HepG2 (cell line): ENCODE measurements around the gene ADGRF4. TPM values are rescaled to one million over a fixed set of nuclear protein-coding genes. Genes with fewer than 3 reads are reported as not detected.

ENCODE experiments used
- ATAC-seq: fragments of 200-7000 bp; cut with Tn5 transposase; 3 replicates; pipeline ENCODE4 v1.9.1; 2020; ENCODE audit warnings: mild to moderate bottlenecking, moderate library complexity
- BruUV-seq: library from RNA; stranded (reverse); fragments of 400-500 nt; replicated peaks from 2 replicates; lab custom pipeline; 2021; lab: Mats Ljungman, UMichigan
- CTCF ChIA-PET: fragments of 300-600 bp; formaldehyde crosslinking; extraction: SDS; loops from one replicate; lab custom pipeline; 2021; ENCODE audit warnings: low total read pairs, inconsistent platforms, low intra/inter-chr PET ratio; lab: Yijun Ruan, JAX
- POLR2A ChIA-PET: fragments of 350-600 bp; sonication (Branson Sonifier 250); formaldehyde crosslinking; loops from one replicate; lab custom pipeline; 2020; ENCODE audit warnings: antibody characterized with exemption, inconsistent platforms; lab: Yijun Ruan, JAX
- DNase-seq: peaks from one replicate; pipeline ENCODE4 v3.0.0-alpha.2; 2015; ENCODE audit warnings: low spot score
- FAIRE-seq: peaks from 3 replicates; lab custom pipeline; 2011; peaks lifted over from hg19 to GRCh38; lab: Jason Lieb, UNC
- H2AFZ ChIP-seq: one replicate; pipeline ENCODE4 v1.6.1; 2011; ENCODE audit warnings: low read length, inconsistent platforms
- H3K27ac ChIP-seq: fragments of 300-600 bp; 3 replicates; pipeline ENCODE4 v1.8.0; 2011; ENCODE audit warnings: mixed run types, mild to moderate bottlenecking, mixed read lengths, low read length, inconsistent platforms; ENCODE audit not compliant: insufficient read depth; ENCODE audit errors: extremely low read length
- H3K27me3 ChIP-seq, 2 experiments: fragments of 200-600 bp in 1 of 2; 2 replicates in 1 of 2; 3 replicates in 1 of 2; pipeline versions ENCODE4 v1.6.0 to v1.8.0; 2011; ENCODE audit warnings: low read length in 2 of 2, mild to moderate bottlenecking in 2 of 2, moderate library complexity in 2 of 2, inconsistent platforms in 1 of 2; ENCODE audit not compliant: insufficient read depth in 2 of 2, control insufficient read depth in 1 of 2
- H3K36me3 ChIP-seq, 2 experiments: fragments of 200-600 bp in 1 of 2; replicated peaks in 1 of 2; 2 replicates in 1 of 2; 3 replicates in 1 of 2; pipeline versions ENCODE4 v1.5.1 to v1.8.0; 2011; ENCODE audit warnings: low read length in 2 of 2, inconsistent platforms in 1 of 2; ENCODE audit not compliant: insufficient read depth in 2 of 2, control insufficient read depth in 1 of 2
- H3K4me1 ChIP-seq: 2 replicates; pipeline ENCODE4 v1.5.1; 2012; ENCODE audit warnings: low read length, inconsistent platforms; ENCODE audit not compliant: insufficient read depth
- H3K4me2 ChIP-seq: 2 replicates; pipeline ENCODE4 v1.6.0; 2011; ENCODE audit warnings: low read depth, low read length, inconsistent platforms
- H3K4me3 ChIP-seq, 3 experiments: fragments of 200-600 bp in 1 of 3; sonication (generic), shearing (Covaris generic) in 1 of 3; replicated peaks in 1 of 3; 2 replicates each; pipeline ENCODE4 v1.5.1; 2011 to 2016; ENCODE audit warnings: low read length in 3 of 3, inconsistent platforms in 2 of 3, low read depth in 2 of 3, mild to moderate bottlenecking in 2 of 3, control low read depth in 1 of 3, mixed read lengths in 1 of 3; ENCODE audit not compliant: insufficient read depth in 1 of 3
- H3K79me2 ChIP-seq: one replicate; pipeline ENCODE4 v1.6.1; 2011; ENCODE audit warnings: low read length, inconsistent platforms; ENCODE audit not compliant: insufficient read depth
- H3K9ac ChIP-seq: 2 replicates; pipeline ENCODE4 v1.6.0; 2011; ENCODE audit warnings: mild to moderate bottlenecking, low read depth, low read length, inconsistent platforms; ENCODE audit not compliant: insufficient read depth
- H3K9me3 ChIP-seq: 2 replicates; pipeline ENCODE4 v1.5.1; 2012; ENCODE audit warnings: mild to moderate bottlenecking, low read length
- H4K20me1 ChIP-seq: 2 replicates; pipeline ENCODE4 v1.6.0; 2011; ENCODE audit warnings: inconsistent platforms, mild to moderate bottlenecking, low read length, moderate library complexity; ENCODE audit not compliant: insufficient read depth
- CBX5 ChIP-seq: sonication (generic); formaldehyde crosslinking; IDR thresholded peaks from 2 replicates; pipeline ENCODE4 v1.4.0; 2020; ENCODE audit warnings: missing genetic modification reagents, borderline replicate concordance
- CREB1 ChIP-seq, 2 experiments: fragments of 450-650 bp in 1 of 2; IDR thresholded peaks; 2 replicates each; pipeline ENCODE4 v1.6.1; 2016 to 2017; ENCODE audit warnings: control low read depth in 1 of 2, mild to moderate bottlenecking in 1 of 2, missing compliant biosample characterization in 1 of 2, missing genetic modification characterization in 1 of 2
- HNRNPUL1 ChIP-seq: fragments of 200-400 bp; formaldehyde crosslinking; IDR thresholded peaks from 2 replicates; pipeline ENCODE4 v1.6.1; 2017; ENCODE audit warnings: low read depth, mild to moderate bottlenecking, low read length, moderate library complexity
- NKX3-1 ChIP-seq: sonication (generic); formaldehyde crosslinking; IDR thresholded peaks from 2 replicates; pipeline ENCODE4 v1.5.0; 2020; ENCODE audit warnings: missing genetic modification reagents
- RAD21 ChIP-seq: fragments of 450-650 bp; formaldehyde crosslinking; IDR thresholded peaks from 2 replicates; pipeline ENCODE4 v1.5.0; 2020; ENCODE audit warnings: mild to moderate bottlenecking
- TFAP4 ChIP-seq: sonication (generic); IDR thresholded peaks from 2 replicates; pipeline ENCODE4 v1.6.1; 2016; ENCODE audit warnings: low read depth, borderline replicate concordance
- ZBTB38 ChIP-seq: sonication (generic); formaldehyde crosslinking; IDR thresholded peaks from 2 replicates; pipeline ENCODE4 v1.5.1; 2020; ENCODE audit warnings: mild to moderate bottlenecking, missing genetic modification reagents
- ZMAT3 ChIP-seq: sonication (generic); formaldehyde crosslinking; conservative IDR thresholded peaks from 2 replicates; pipeline ENCODE4 v1.7.0; 2021; ENCODE audit warnings: missing genetic modification reagents
- ZNF382 ChIP-seq: sonication (generic); formaldehyde crosslinking; IDR thresholded peaks from 2 replicates; pipeline ENCODE4 v1.5.0; 2020; ENCODE audit warnings: missing genetic modification reagents, mild to moderate bottlenecking, borderline replicate concordance
- ZNF609 ChIP-seq: sonication (generic); formaldehyde crosslinking; IDR thresholded peaks from 2 replicates; pipeline ENCODE4 v1.4.0; 2020; ENCODE audit warnings: mild to moderate bottlenecking, missing genetic modification reagents, borderline replicate concordance
- WGBS: methylation state at CpG from one replicate; pipeline ENCODE4 v1.1.6; 2017; ENCODE audit warnings: low lambda C conversion rate; 5-methylcytosine and 5-hydroxymethylcytosine counted together
- in situ Hi-C: cut with HindIII; loops from 2 replicates; pipeline ENCODE4 v1.10.0; 2017; ENCODE audit warnings: low pct_unique_long_range_greater_than_20kb; ENCODE audit not compliant: extremely low pct_ligation_motif_present
- intact Hi-C: fragments of 100-400 bp; cut with micrococcal nuclease; formaldehyde crosslinking; loops from one replicate; pipeline ENCODE4 v1.10.0; 2022; ENCODE audit not compliant: unreplicated experiment
- polyA plus RNA-seq, 8 experiments: library from polyadenylated mRNA; depleted of rRNA in 3 of 8; stranded (reverse) in 7 of 8; unstranded in 1 of 8; fragments of >200 nt; fragmentation: Illumina TruSeq in 4 of 8; extraction: Trizol in 4 of 8; gene quantifications; 2 replicates each; pipeline versions ENCODE4 v1.2.1 to v1.2.3, GENCODE V29; 2011 to 2016; ENCODE audit warnings: low read depth in 4 of 8, missing spikeins in 1 of 8, mixed read lengths in 1 of 8; ENCODE audit not compliant: insufficient read depth in 1 of 8
- total RNA-seq, 5 experiments: library from RNA; depleted of rRNA; stranded (reverse); fragments of >200 nt; fragmentation: Illumina TruSeq; extraction: Trizol; gene quantifications; 2 replicates each; pipeline ENCODE4 v1.2.3, GENCODE V29; 2016; ENCODE audit warnings: low read depth in 1 of 5
- TF ChIP-seq, protein P1 (sequence below): sonication (generic); formaldehyde crosslinking; IDR thresholded peaks from 2 replicates; pipeline ENCODE4 v1.5.0; 2020; ENCODE audit warnings: missing genetic modification reagents, mild to moderate bottlenecking, borderline replicate concordance

ADGRF4 gene
- total and polyA plus RNA-seq, 2 of the 13 experiments (the other 11 are each of a cell fraction or from before 2014, with no cell fraction given): 0.01 TPM; not detected in 1

- ATAC-seq (no peak), FAIRE-seq (no peak), DNase-seq (no peak)
- no peaks in the 10 kb centered on the region for H3K36me3 ChIP-seq
- 19% methylated on average over 5 of the region's 5 CpGs for WGBS
- CTCF ChIA-PET: no interaction called here
- H2AFZ ChIP-seq: no peak overlapping the region
- no peaks in the 10 kb centered on the region for H3K4me1 ChIP-seq
- H3K4me3 ChIP-seq: no peak overlapping the region
- H3K79me2 ChIP-seq: no peaks in the 10 kb centered on the region
- H4K20me1 ChIP-seq: no peaks in the 10 kb centered on the region
- no peaks in the 10 kb centered on the region for H3K9me3 ChIP-seq
- no TSS peak for BruUV-seq
- in situ Hi-C loops: no loop called here
- no peak overlapping the region for H3K9ac ChIP-seq
- H3K27ac ChIP-seq: no peak overlapping the region
- intact Hi-C loops: no loop called here
- TF ChIP-seq CREB1 (IDR thresholded peaks at IDR 0.05): peak; percentile 76
- TF ChIP-seq CREB1 (CRISPR knock-in tag; IDR thresholded peaks at IDR 0.05): no peak
- no peak for TF ChIP-seq NKX3-1 (CRISPR knock-in tag)
- no peak overlapping the region for H3K4me2 ChIP-seq
- POLR2A ChIA-PET: no interaction called here
- peaks cover 2 to 19% of the 10 kb centered on the region in 2 experiments; a peak in 4 of 5 replicates for H3K27me3 ChIP-seq
These were observed 36.4 kb upstream of the ADGRF4 start for GRCh38 chr6:47661960-47662359.

DNA sequence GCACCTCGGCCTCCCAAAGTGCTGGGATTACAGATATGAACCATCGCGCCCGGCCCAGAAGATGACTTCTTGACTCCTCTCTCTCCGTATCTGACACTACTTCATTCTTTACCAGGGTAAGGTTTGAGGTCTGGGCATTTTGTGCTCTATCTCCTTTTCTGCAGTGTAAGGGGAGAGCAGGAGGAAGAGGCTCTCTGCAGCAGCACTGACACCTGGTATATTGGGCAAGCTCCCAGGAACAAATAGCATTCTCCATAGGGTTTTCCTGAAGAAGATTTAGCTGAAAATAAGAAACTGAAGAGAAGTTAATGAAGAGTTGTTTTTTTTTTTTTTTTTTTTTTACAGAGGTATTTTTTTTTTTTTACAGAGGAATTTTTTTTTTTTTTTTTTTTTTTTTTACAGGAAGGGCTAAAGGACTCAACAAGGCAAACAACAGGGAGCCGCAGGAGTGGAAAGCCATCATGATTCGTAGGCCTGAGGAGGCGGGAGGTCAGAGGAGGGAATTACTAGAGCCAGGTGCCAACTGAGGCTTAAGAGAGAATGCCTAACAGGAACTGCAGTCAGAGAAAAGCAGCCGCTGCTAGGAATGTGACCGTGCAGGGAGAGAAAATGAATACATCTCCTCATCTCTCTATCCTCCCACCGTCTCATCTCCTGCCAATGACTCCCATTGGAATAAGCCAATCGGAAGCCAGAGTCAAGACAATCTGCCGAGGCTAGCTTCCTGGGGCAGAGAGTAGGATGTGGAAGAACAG, 34.7 kb upstream of the ADGRF4 start:
- ChIA-PET CTCF (no interaction called here), POLR2A (no interaction called here)
- H4K20me1 ChIP-seq: no peaks in the 10 kb centered on the region
- intact Hi-C loops (no loop called here), in situ Hi-C loops (no loop called here)
- no peaks in the 10 kb centered on the region for H3K79me2 ChIP-seq
- WGBS: 57% methylated on average over 13 of the region's 13 CpGs
- no peak for ATAC-seq
- DNase-seq: no peak
- H3K27ac ChIP-seq: no peak overlapping the region
- H3K4me2 ChIP-seq: no peak overlapping the region
- FAIRE-seq: no peak
- no TSS peak for BruUV-seq
- H3K4me1 ChIP-seq: no peaks in the 10 kb centered on the region
- no peak overlapping the region for H3K9ac ChIP-seq
- no peaks in the 10 kb centered on the region for H3K36me3 ChIP-seq
- H3K27me3 ChIP-seq: peaks cover 2 to 17% of the 10 kb centered on the region in 2 experiments; a peak in 4 of 5 replicates
- no peak overlapping the region for H2AFZ ChIP-seq
- no peaks in the 10 kb centered on the region for H3K9me3 ChIP-seq
- H3K4me3 ChIP-seq: no peak overlapping the region
- TF ChIP-seq HNRNPUL1: no peak
- no peak for TF ChIP-seq CBX5 (CRISPR knock-in tag)
- TF ChIP-seq ZNF382: no peak
- TF ChIP-seq ZBTB38 (CRISPR knock-in tag): no peak
- TF ChIP-seq ZNF609 (CRISPR knock-in tag): no peak
- TF ChIP-seq, protein P1, sequence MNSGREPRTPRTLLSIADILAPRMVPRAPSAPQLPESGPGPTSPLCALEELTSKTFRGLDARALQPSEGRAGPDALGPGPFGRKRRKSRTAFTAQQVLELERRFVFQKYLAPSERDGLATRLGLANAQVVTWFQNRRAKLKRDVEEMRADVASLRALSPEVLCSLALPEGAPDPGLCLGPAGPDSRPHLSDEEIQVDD (CRISPR knock-in tag): no peak
- no peak for TF ChIP-seq ZMAT3 (CRISPR knock-in tag)
- no peak for TF ChIP-seq TFAP4
- no peak for TF ChIP-seq RAD21 (CRISPR knock-in tag)
